Measurements from ENCODE around the gene ZRANB3.
"Not testable (repeated sequence)": the region's sequence is repeated elsewhere in the genome, so short reads cannot be mapped to it uniquely, and the experiment has no call there.

Gene ZRANB3

DNA sequence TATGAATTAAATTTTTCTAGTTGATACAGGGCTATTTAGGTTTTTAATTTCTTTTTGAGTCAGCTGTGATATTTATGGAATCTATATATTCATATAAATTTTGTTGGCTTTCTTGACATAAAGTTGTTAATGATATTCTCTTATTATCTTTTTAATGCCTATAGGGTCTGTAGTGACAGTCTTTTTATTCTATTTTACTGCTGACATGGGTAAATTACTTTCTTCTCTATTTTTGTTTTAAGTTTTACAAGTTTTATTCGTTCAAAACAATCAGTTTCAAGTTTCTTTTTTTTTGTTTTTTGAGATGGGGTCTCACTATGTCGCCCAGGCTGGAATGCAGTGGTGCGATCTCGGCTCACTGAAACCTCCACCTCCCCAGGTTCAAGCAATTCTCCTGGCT is 226.3 kb downstream of the ZRANB3 start:
- Histone ChIP-seq H3K27me3 (no peaks in the 10 kb centered on the region), H3K4me3 (no peak overlapping the region), H3K4me2 (no peak overlapping the region), H3K36me3 (peaks cover 8% of the 10 kb centered on the region), H3K4me1 (0 out of 2 replicates have a peak, but pooled peaks cover 5% of the 10 kb centered on the region), H4K20me1 (no peaks in the 10 kb centered on the region), H3K27ac (no peak overlapping the region), H3K9me3 (peaks cover 28% of the 10 kb centered on the region), H3K9ac (no peak overlapping the region)
- TF ChIP-seq Cebpa-rat (IDR thresholded peaks at IDR 0.05), result no peak

DNA sequence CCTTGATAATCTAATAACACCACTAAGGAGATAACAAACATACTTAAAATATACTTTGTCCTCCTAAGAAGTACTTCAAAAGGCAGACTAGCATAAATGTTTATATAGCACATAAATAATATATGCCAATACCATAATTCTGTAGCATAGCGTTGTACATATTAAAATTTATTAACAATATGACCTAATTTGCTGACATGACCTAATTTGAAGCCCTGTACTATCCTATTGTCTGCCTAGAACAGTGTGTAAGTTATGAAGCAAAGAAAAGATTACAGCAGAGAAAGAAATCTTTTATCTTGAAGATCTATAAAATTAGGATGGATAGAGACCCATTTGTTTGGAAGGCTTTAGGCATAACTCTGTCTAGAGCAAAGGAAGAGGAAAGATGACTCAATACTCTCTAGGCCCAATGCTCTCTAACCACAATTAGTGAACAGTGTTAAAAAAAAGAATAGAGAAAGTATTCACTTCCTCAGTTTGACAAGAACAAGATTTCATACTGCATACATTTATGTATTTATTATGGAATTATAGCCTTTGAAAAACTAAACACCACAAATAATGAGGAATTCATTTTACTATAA is 231.3 kb downstream of the ZRANB3 start:
- Histone ChIP-seq H3K4me1 (0 out of 2 replicates have a peak, but pooled peaks cover 6% of the 10 kb centered on the region), H3K9ac (no peak overlapping the region), H3K4me2 (no peak overlapping the region), H3K4me3 (no peak overlapping the region), H3K9me3 (peaks cover 33% of the 10 kb centered on the region), H3K27me3 (no peaks in the 10 kb centered on the region), H3K36me3 (peaks cover 28% of the 10 kb centered on the region), H4K20me1 (no peaks in the 10 kb centered on the region), H3K27ac (no peak overlapping the region)
- TF ChIP-seq Cebpa-rat (IDR thresholded peaks at IDR 0.05), result no peak

DNA sequence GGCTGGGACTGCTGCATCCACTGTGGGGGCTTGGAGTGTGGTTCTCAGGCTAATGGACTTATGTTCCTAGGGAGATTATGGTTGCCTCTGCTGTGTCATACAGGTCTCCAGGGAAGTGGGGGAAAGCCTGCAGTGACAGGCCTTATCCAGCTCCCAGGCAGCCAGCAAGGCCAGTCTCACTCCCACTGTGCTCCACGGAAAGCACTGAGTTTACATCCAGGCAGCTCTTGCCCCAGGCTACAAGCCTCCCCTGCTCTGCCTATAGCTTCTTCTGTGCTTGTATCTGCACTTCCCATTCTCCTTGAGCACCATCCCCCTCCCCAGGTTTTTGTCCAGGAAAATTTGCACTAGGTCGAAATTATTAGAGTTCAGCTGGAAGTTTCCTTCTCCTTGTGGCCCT is 231.9 kb downstream of the ZRANB3 start:
- H3K4me1 ChIP-seq, result 0 out of 2 replicates have a peak, but pooled peaks cover 6% of the 10 kb centered on the region
- no peak overlapping the region for H3K9ac ChIP-seq
- peaks cover 28% of the 10 kb centered on the region for H3K36me3 ChIP-seq
- no peaks in the 10 kb centered on the region for H4K20me1 ChIP-seq
- TF ChIP-seq Cebpa-rat (IDR thresholded peaks at IDR 0.05), result no peak
- H3K4me2 ChIP-seq, result no peak overlapping the region
- no peaks in the 10 kb centered on the region for H3K27me3 ChIP-seq
- no peak overlapping the region for H3K27ac ChIP-seq
- no peak overlapping the region for H3K4me3 ChIP-seq
- H3K9me3 ChIP-seq, result peaks cover 33% of the 10 kb centered on the region

DNA sequence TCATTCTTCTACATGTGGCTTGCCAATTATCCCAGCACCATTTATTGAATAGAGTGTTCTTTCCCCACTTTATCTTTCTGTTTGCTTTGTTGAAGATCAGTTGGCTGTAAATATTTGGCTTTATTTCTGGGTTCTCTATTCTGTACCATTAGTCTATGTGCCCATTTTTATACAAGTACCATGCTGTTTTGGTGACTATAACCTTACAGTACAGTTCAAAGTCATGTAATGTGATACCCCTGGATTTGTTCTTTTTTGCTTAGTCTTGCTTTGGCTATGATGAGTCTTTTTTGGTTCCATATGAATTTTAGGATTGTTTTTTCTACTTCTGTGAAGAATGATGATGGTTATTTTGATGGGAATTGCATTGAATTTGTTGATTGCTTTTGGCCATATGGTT is 243.9 kb downstream of the ZRANB3 start:
- not testable (repeated sequence) for H4K20me1 ChIP-seq

DNA sequence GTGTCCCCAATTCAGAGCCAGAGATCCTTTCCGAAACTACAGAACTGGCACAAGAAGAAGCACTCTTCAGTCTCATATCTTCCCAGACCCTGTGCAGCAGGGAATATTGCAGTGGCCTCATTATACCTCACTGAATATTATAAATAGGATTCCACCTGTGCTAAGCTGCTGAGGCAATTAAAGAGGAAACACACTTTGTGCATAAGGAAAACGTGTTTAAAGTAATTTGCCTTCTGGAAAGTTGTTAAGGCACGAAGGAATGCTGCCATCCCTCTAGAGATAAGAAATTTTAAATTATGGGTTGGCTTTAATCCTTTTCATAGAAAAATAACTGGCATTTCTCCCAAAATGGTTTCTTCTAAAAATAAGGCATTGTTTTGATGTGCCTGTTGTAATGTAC is 245.6 kb downstream of the ZRANB3 start:
- H3K27ac ChIP-seq, result no peak overlapping the region
- H3K4me1 ChIP-seq, result no peaks in the 10 kb centered on the region
- H3K9ac ChIP-seq, result no peak overlapping the region
- H3K4me2 ChIP-seq, result no peak overlapping the region
- no peaks in the 10 kb centered on the region for H4K20me1 ChIP-seq
- no peaks in the 10 kb centered on the region; the same call in 1 of the 2 replicates for H3K36me3 ChIP-seq
- no peak overlapping the region for H3K4me3 ChIP-seq
- no peak for TF ChIP-seq Cebpa-rat (IDR thresholded peaks at IDR 0.05)
- peaks cover 4% of the 10 kb centered on the region; the same call in 1 of the 2 replicates for H3K9me3 ChIP-seq
- H3K27me3 ChIP-seq, result no peaks in the 10 kb centered on the region

More for the DNA sequence above, 243.9 kb downstream of the ZRANB3 start:
- H3K9ac ChIP-seq, H3K4me2 ChIP-seq, H3K27me3 ChIP-seq, H3K27ac ChIP-seq, H3K4me1 ChIP-seq, H3K4me3 ChIP-seq, H3K9me3 ChIP-seq, H3K36me3 ChIP-seq: not testable (repeated sequence)

DNA sequence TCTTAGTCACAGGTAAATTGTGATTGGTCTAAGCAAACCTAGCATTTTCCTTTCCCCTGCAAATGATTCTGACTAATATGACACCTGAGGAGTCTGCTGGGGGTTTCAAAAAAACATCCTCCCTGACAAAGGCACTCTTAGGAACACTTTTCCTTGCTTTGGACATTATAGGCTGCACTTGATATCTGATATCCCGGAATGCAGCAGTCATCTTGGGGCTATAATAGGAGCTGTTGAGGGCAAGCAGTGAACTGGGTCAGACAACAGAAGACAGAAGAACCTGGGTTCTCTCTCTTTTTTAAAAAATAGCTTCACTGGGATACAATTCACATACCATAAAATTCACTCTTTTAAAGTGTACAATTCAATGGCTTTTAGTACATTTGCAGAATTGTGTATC is 249.6 kb downstream of the ZRANB3 start:
- H3K9me3 ChIP-seq, result no peaks in the 10 kb centered on the region
- TF ChIP-seq Cebpa-rat (IDR thresholded peaks at IDR 0.05), result no peak
- H4K20me1 ChIP-seq, result no peaks in the 10 kb centered on the region
- H3K27me3 ChIP-seq, result no peaks in the 10 kb centered on the region
- H3K4me1 ChIP-seq, result no peaks in the 10 kb centered on the region
- H3K4me3 ChIP-seq, result no peak overlapping the region
- no peak overlapping the region for H3K27ac ChIP-seq
- H3K4me2 ChIP-seq, result no peak overlapping the region
- no peaks in the 10 kb centered on the region for H3K36me3 ChIP-seq
- H3K9ac ChIP-seq, result no peak overlapping the region

DNA sequence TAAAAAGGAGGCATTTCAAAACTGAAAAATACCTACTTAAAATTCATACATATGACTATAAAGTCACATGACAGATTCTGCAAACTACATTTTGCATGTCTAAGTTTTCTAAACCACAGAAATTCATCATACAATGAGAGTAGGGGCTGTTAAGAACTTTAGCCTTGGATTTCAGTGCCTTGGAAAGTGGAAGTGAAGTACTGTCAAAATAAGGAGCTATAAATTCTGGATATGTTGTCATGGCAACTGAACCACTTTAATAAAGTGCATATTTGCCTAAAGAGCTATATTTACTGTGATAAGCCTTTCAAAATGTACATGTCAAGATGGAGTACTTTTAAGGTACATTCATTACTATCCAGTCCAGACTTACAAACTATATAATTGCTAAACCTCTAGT is 251.8 kb downstream of the ZRANB3 start:
- Histone ChIP-seq H3K4me3 (no peak overlapping the region), H3K36me3 (no peaks in the 10 kb centered on the region), H4K20me1 (no peaks in the 10 kb centered on the region), H3K27me3 (no peaks in the 10 kb centered on the region), H3K9ac (no peak overlapping the region), H3K9me3 (peaks cover 6% of the 10 kb centered on the region), H3K4me1 (no peaks in the 10 kb centered on the region), H3K4me2 (no peak overlapping the region), H3K27ac (no peak overlapping the region)
- TF ChIP-seq Cebpa-rat (IDR thresholded peaks at IDR 0.05), result no peak

DNA sequence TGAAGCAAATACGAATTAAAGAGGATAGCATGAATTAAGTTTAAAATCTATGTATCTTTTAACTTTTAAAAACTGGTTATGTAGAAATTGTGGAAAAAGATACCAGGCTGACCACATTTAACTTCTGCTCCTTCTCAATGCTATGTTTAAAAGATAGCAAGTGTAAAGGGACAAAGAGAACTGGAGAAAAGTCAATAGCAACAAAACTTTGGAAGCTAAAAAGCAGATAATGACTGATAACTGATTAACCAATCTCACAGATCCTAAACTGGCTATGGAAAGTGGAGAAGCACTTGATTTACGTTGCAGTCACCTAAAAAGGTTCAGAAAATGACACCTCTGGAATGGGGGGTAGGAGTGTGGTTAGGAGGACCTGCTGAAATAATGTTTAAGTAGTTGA is 254.5 kb downstream of the ZRANB3 start:
- Histone ChIP-seq H3K4me1 (no peaks in the 10 kb centered on the region), H3K9ac (no peak overlapping the region), H4K20me1 (no peaks in the 10 kb centered on the region), H3K4me2 (no peak overlapping the region), H3K36me3 (peaks cover 4% of the 10 kb centered on the region; the same call in 1 of the 2 replicates), H3K9me3 (peaks cover 9% of the 10 kb centered on the region), H3K27ac (no peak overlapping the region), H3K4me3 (no peak overlapping the region), H3K27me3 (no peaks in the 10 kb centered on the region)
- no peak for TF ChIP-seq Cebpa-rat (IDR thresholded peaks at IDR 0.05)

DNA sequence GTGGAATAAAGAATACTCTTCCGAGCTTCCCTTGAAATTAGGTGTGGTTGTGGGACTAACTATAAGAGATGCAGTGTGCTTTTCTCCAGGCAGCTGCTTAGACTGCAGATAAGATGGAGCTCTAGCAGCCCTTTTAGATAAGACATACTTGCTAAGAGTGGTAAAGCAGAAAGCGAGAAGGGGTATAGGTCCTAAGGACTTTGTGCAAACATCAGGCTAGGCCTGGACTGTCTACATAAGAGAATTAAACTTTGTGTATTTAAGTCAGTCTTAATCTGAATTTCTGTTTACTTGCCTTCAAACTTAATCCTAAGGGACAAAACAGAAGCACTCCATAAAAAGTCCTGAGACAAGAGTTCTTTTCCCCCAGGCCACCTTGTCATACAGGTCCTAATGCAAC is 260.0 kb downstream of the ZRANB3 start:
- H3K36me3 ChIP-seq, result peaks cover 13% of the 10 kb centered on the region
- H3K9ac ChIP-seq, result no peak overlapping the region
- no peak for TF ChIP-seq Cebpa-rat (IDR thresholded peaks at IDR 0.05)
- H3K4me1 ChIP-seq, result no peaks in the 10 kb centered on the region
- no peak overlapping the region for H3K27ac ChIP-seq
- no peak overlapping the region for H3K4me2 ChIP-seq
- H3K9me3 ChIP-seq, result peaks cover 9% of the 10 kb centered on the region
- no peaks in the 10 kb centered on the region for H4K20me1 ChIP-seq
- no peaks in the 10 kb centered on the region for H3K27me3 ChIP-seq
- H3K4me3 ChIP-seq, result no peak overlapping the region

DNA sequence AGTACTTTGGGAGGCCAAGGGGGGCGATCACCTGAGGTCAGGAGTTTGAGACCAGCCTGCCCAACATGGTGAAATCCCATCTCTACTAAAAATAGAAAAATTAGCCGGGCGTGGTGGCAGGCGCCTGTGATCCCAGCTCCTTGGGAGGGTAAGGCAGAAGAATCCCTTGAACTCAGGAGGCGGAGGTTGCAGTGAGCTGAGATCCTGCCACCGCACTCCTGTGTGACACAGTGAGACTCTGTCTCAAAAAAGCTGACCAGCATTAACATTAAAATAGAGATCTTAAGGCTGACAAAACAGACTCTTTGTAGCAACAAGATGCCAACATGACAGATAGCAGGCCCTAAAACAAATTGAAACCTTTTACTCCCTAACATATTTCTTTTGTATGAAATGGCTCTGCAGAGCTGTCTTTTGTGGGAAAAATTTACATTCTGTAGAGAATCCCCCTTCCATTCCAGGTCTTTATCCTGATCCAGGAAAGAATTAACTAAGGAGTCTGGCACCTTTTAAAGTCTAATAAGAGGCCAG is 265.0 kb downstream of the ZRANB3 start:
- Histone ChIP-seq H3K9me3 (no peaks in the 10 kb centered on the region), H3K27me3 (no peaks in the 10 kb centered on the region), H3K4me2 (no peak overlapping the region), H3K4me1 (no peaks in the 10 kb centered on the region), H3K9ac (no peak overlapping the region), H4K20me1 (no peaks in the 10 kb centered on the region), H3K27ac (no peak overlapping the region), H3K4me3 (no peak overlapping the region), H3K36me3 (peaks cover 9% of the 10 kb centered on the region)
- no peak for TF ChIP-seq Cebpa-rat (IDR thresholded peaks at IDR 0.05)

DNA sequence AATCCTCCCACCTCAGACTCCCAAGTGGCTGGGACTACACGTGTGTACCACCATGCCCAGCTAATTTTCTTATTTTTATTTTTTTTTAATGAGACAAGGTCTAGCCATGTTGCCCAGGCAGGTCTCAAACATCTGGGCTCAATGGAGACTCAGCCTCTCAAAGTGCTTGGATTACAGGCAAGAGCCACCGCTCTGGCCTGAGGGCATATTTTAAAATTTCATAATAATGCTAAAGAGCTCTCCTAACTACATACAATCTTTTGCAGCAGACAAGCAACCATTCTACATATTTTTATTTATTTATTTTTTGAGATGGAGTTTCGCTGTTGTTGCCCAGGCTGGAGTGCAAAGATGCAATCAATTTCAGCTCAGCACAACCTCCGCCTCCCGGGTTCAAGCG is 271.9 kb downstream of the ZRANB3 start:
- H3K4me1 ChIP-seq, result peaks cover 31% of the 10 kb centered on the region
- H3K27me3 ChIP-seq, result no peaks in the 10 kb centered on the region
- H3K4me3 ChIP-seq, result no peak overlapping the region
- H3K36me3 ChIP-seq, result peaks cover 12% of the 10 kb centered on the region; the same call in 1 of the 2 replicates
- no peaks in the 10 kb centered on the region for H4K20me1 ChIP-seq
- no peak overlapping the region for H3K27ac ChIP-seq
- no peak overlapping the region for H3K4me2 ChIP-seq
- no peak for TF ChIP-seq Cebpa-rat (IDR thresholded peaks at IDR 0.05)
- peaks cover 22% of the 10 kb centered on the region for H3K9me3 ChIP-seq
- H3K9ac ChIP-seq, result no peak overlapping the region

All from BLaER1 (cell line).